Right lobe of liver (tissue), 4 donors: ENCODE data around the gene GNAT3.

ENCODE experiments used
- POLR2A ChIP-seq: fragments of 450-650 bp; IDR thresholded peaks from one replicate; pipeline ENCODE4 v1.6.1; 2017; ENCODE audit warnings: antibody characterized with exemption, mild to moderate bottlenecking
- TF ChIP-seq, protein P1 (sequence below), 4 donors: fragments of 200-600 bp in 3 of 4; fragments of 450-650 bp in 1 of 4; IDR thresholded peaks; one replicate each; pipeline versions ENCODE4 v1.5.1 to v1.8.0; 2016 to 2022; ENCODE audit warnings: antibody characterized with exemption in 4 of 4, mild to moderate bottlenecking in 2 of 4
- donor health status: DM: no; HTN: no; CAD: no.
- donor health status: DM: no; HTN: no; CAD: no.
- donor health status: DM: no; HTN: yes; CAD: no.

DNA sequence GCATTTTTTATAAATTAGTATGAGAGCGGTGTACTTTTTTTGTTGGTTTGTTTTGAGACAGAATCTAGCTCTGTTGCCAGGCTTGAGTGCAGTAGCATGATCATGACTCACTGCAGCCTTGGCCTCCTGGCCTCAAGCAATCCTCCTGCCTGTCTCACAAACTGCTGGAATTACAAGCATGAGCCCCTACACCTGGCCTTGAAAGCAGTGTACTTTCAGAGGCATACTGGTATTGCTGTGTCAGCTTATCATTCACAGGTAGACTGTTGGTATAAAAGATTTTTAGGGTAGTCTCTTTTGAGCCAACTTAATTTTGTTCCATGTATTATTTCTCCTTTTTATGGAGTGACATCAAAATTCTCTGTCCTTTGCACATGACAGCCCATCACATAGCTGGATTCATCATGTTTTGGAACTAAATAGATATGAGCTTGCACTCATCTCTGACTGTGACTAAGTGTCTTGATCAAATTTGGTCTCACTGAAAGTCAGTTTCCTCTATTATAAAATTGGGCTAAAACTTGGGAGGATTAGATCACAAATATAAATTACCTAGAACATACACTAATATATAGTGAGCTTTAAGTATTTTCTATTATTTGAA is 12.4 kb downstream of the GNAT3 start:
- TF ChIP-seq, protein P1, sequence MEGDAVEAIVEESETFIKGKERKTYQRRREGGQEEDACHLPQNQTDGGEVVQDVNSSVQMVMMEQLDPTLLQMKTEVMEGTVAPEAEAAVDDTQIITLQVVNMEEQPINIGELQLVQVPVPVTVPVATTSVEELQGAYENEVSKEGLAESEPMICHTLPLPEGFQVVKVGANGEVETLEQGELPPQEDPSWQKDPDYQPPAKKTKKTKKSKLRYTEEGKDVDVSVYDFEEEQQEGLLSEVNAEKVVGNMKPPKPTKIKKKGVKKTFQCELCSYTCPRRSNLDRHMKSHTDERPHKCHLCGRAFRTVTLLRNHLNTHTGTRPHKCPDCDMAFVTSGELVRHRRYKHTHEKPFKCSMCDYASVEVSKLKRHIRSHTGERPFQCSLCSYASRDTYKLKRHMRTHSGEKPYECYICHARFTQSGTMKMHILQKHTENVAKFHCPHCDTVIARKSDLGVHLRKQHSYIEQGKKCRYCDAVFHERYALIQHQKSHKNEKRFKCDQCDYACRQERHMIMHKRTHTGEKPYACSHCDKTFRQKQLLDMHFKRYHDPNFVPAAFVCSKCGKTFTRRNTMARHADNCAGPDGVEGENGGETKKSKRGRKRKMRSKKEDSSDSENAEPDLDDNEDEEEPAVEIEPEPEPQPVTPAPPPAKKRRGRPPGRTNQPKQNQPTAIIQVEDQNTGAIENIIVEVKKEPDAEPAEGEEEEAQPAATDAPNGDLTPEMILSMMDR (IDR thresholded peaks at IDR 0.05): no peak
- TF ChIP-seq POLR2A: no peak
